HepG2 (cell line): ENCODE data around the gene MTIF3. TPM values are rescaled to one million over a fixed set of nuclear protein-coding genes. Genes with fewer than 3 reads are reported as not detected.
A peak's percentile ranks its signal among the peaks of the same experiment; 100 is the strongest.

Experiments
- ARID4A ChIP-seq: sonication (generic); formaldehyde crosslinking; IDR thresholded peaks from 2 replicates; pipeline ENCODE4 v1.5.0; 2020; ENCODE audit warnings: mild to moderate bottlenecking, missing genetic modification reagents, borderline replicate concordance
- ASH2L ChIP-seq: fragments of 300-600, 200-600 bp; sonication (generic); IDR thresholded peaks from 2 replicates; pipeline ENCODE4 v1.7.0; 2017; ENCODE audit warnings: low read depth, mild to moderate bottlenecking, moderate library complexity, mixed read lengths, low read length; ENCODE audit not compliant: insufficient read length
- ELF4 ChIP-seq: sonication (generic); formaldehyde crosslinking; IDR thresholded peaks from 2 replicates; pipeline ENCODE4 v1.5.0; 2020; ENCODE audit warnings: missing genetic modification reagents, mild to moderate bottlenecking, moderate library complexity, borderline replicate concordance
- GTF2F1 ChIP-seq: fragments of 150-350 bp; IDR thresholded peaks from 2 replicates; pipeline ENCODE4 v1.6.1; 2014; ENCODE audit warnings: low read length
- KDM2A ChIP-seq: sonication (generic); formaldehyde crosslinking; IDR thresholded peaks from 2 replicates; pipeline ENCODE4 v1.4.0; 2020; ENCODE audit warnings: low read depth, missing genetic modification reagents, borderline replicate concordance
- KLF13 ChIP-seq: sonication (generic); formaldehyde crosslinking; IDR thresholded peaks from 2 replicates; pipeline ENCODE4 v1.4.0; 2020; ENCODE audit warnings: mild to moderate bottlenecking, missing genetic modification reagents
- KLF9 ChIP-seq: IDR thresholded peaks from 2 replicates; pipeline ENCODE4 v1.6.1; 2016; ENCODE audit warnings: low read depth
- MNT ChIP-seq: fragments of 450-650 bp; IDR thresholded peaks from 2 replicates; pipeline ENCODE4 v1.6.1; 2016
- MYNN ChIP-seq: sonication (generic); formaldehyde crosslinking; IDR thresholded peaks from 2 replicates; pipeline ENCODE4 v1.4.0; 2020; ENCODE audit warnings: mild to moderate bottlenecking, low read depth, missing genetic modification reagents
- NR2F2 ChIP-seq: IDR thresholded peaks from 2 replicates; pipeline ENCODE4 v1.6.1; 2012; ENCODE audit warnings: low read depth, inconsistent platforms, borderline replicate concordance
- NR2F6 ChIP-seq, 2 experiments: IDR thresholded peaks; 2 replicates each; pipeline ENCODE4 v1.6.1; 2016; ENCODE audit warnings: antibody characterized with exemption in 1 of 2, mild to moderate bottlenecking in 1 of 2
- PHF5A ChIP-seq: IDR thresholded peaks from one replicate; pipeline ENCODE4 v1.6.1; 2018; ENCODE audit warnings: low read depth, missing genetic modification reagents; ENCODE audit not compliant: unreplicated experiment
- PPARG ChIP-seq: conservative IDR thresholded peaks from 2 replicates; pipeline ENCODE4 v1.6.1; 2016; ENCODE audit warnings: missing biosample characterization, missing genetic modification reagents
- RAD51 ChIP-seq: fragments of 450-650 bp; IDR thresholded peaks from 2 replicates; pipeline ENCODE4 v1.6.1; 2016; ENCODE audit warnings: borderline replicate concordance
- REXO4 ChIP-seq: sonication (generic); formaldehyde crosslinking; IDR thresholded peaks from 2 replicates; pipeline ENCODE4 v1.8.0; 2022; ENCODE audit warnings: missing genetic modification reagents, mild to moderate bottlenecking, borderline replicate concordance
- YY1 ChIP-seq: IDR thresholded peaks from 2 replicates; pipeline ENCODE4 v1.6.1; 2011; ENCODE audit warnings: low read length, low read depth, moderate library complexity, mild to moderate bottlenecking; ENCODE audit not compliant: insufficient read depth, insufficient replicate concordance
- ZBTB34 ChIP-seq: sonication (generic); formaldehyde crosslinking; IDR thresholded peaks from 2 replicates; pipeline ENCODE4 v1.8.0; 2022; ENCODE audit warnings: mild to moderate bottlenecking, missing genetic modification reagents
- ZBTB7B ChIP-seq: sonication (generic); formaldehyde crosslinking; IDR thresholded peaks from 2 replicates; pipeline ENCODE4 v1.4.0; 2020; ENCODE audit warnings: missing genetic modification reagents
- ZNF224 ChIP-seq: sonication (generic); formaldehyde crosslinking; IDR thresholded peaks from 2 replicates; pipeline ENCODE4 v1.5.0; 2020; ENCODE audit warnings: mild to moderate bottlenecking, missing genetic modification reagents
- ZNF441 ChIP-seq: sonication (generic); formaldehyde crosslinking; IDR thresholded peaks from 2 replicates; pipeline ENCODE4 v1.7.0; 2021; ENCODE audit warnings: missing genetic modification reagents, borderline replicate concordance
- ZNF496 ChIP-seq: sonication (generic); formaldehyde crosslinking; IDR thresholded peaks from 2 replicates; pipeline ENCODE4 v1.8.1; 2023; ENCODE audit warnings: mild to moderate bottlenecking, moderate library complexity, missing genetic modification reagents; ENCODE audit not compliant: insufficient replicate concordance
- ZNF816 ChIP-seq: sonication (generic); formaldehyde crosslinking; IDR thresholded peaks from 2 replicates; pipeline ENCODE4 v1.8.0; 2022; ENCODE audit warnings: missing genetic modification reagents, mild to moderate bottlenecking, borderline replicate concordance
- polyA plus RNA-seq, 8 experiments: library from polyadenylated mRNA; depleted of rRNA in 3 of 8; stranded (reverse) in 7 of 8; unstranded in 1 of 8; fragments of >200 nt; fragmentation: Illumina TruSeq in 4 of 8; extraction: Trizol in 4 of 8; gene quantifications; 2 replicates each; pipeline versions ENCODE4 v1.2.1 to v1.2.3, GENCODE V29; 2011 to 2016; ENCODE audit warnings: low read depth in 4 of 8, missing spikeins in 1 of 8, mixed read lengths in 1 of 8; ENCODE audit not compliant: insufficient read depth in 1 of 8
- total RNA-seq, 5 experiments: library from RNA; depleted of rRNA; stranded (reverse); fragments of >200 nt; fragmentation: Illumina TruSeq; extraction: Trizol; gene quantifications; 2 replicates each; pipeline ENCODE4 v1.2.3, GENCODE V29; 2016; ENCODE audit warnings: low read depth in 1 of 5

Gene MTIF3
- total and polyA plus RNA-seq, 2 of the 13 experiments (the other 11 are each of a cell fraction or from before 2014, with no cell fraction given) = 33.7 to 40.6 TPM

DNA sequence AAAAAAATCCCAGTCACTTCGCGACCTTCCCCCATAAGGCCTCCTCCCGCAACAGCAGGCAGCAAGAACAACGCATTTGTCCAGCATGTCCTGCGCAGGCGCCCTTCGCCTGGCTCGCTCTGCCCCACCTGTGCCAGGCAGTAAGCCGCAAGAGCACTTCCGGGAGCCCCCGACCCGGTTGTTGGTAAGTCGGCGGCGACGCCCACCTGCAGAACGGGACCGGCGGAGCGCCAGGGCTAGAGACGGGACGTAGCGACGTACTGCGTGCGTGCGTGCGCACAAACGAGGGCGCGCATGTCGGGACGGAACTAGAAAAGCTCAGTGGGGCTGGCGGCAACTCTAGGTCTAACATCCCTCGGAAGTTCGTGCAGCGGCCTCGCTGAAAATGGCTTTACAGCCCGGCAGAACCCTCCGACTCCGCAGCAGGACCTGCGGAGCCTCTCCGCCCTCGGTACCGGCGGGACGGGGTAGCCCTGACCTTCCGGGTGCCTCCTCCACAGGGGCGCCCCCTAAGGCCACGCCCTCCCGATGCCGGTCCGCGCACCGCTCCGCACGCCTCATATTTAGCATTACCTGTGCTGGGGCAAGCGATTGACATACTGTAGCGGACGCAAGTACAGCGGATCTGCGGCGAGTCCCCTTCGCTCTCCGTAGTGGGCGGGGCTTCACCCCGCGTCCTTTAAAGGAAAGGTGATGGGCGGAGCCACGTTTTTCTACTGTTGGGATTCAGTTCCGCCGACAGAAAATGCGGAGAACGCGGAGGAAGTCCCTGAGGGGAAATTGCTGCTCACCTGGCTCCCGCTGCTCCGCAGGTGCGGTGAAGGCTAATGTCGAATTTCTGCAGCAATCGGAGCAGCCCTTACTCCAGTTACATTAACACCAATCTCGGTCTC, at the start of gene MTIF3 (continued):
- TF ChIP-seq ARID4A (peak; percentile 92), KLF9 (CRISPR knock-in tag) (peak; percentile 76; the same call in 1 of the 2 replicates), REXO4 (CRISPR knock-in tag) (no peak), MYNN (CRISPR knock-in tag) (0 out of 2 replicates have a peak, but pooled peaks have one; percentile 47), ELF4 (CRISPR knock-in tag) (peak; percentile 86; the same call in 1 of the 2 replicates), PHF5A (no peak), ZNF496 (CRISPR knock-in tag) (no peak), YY1 (peak; percentile 42), ZBTB7B (CRISPR knock-in tag) (peak; percentile 88), KLF13 (CRISPR knock-in tag) (no peak), ASH2L (peak; percentile 98), PPARG (CRISPR knock-in tag) (no peak), ZNF816 (CRISPR knock-in tag) (0 out of 2 replicates have a peak, but pooled peaks have one; percentile 78), ZBTB34 (no peak), ZNF441 (peak; percentile 70), GTF2F1 (no peak), ZNF224 (peak; percentile 35; the same call in 1 of the 2 replicates), NR2F6 (IDR thresholded peaks at IDR 0.05) (0 out of 2 replicates have a peak, but pooled peaks have one; percentile 9), NR2F6 (CRISPR knock-in tag; IDR thresholded peaks at IDR 0.05) (peak; percentile 48; the same call in 1 of the 2 replicates), RAD51 (no peak), MNT (peak; percentile 36), KDM2A (CRISPR knock-in tag) (peak; percentile 88), NR2F2 (peak; percentile 36; the same call in 1 of the 2 replicates)
